GM12891 (cell line): ENCODE measurements around the gene VEGFB.

Experiments
- PAX5 ChIP-seq: IDR thresholded peaks from 2 replicates; pipeline ENCODE4 v1.6.1; 2011; ENCODE audit warnings: low read length, moderate library complexity, mild to moderate bottlenecking; ENCODE audit not compliant: insufficient read depth, severe bottlenecking
- POLR2A ChIP-seq: IDR thresholded peaks from 2 replicates; pipeline ENCODE4 v1.6.1; 2011; ENCODE audit warnings: low read depth, low read length, control low read depth
- POLR2AphosphoS5 ChIP-seq: IDR thresholded peaks from 2 replicates; pipeline ENCODE4 v1.6.1; 2011; ENCODE audit warnings: low read depth, low read length, control low read depth
- POU2F2 ChIP-seq: IDR thresholded peaks from 2 replicates; pipeline ENCODE4 v1.6.1; 2011; ENCODE audit warnings: low read depth, mild to moderate bottlenecking, control low read depth, low read length, moderate library complexity
- SPI1 ChIP-seq: IDR thresholded peaks from 2 replicates; pipeline ENCODE4 v1.6.1; 2011; ENCODE audit warnings: low read depth, low read length, control low read depth
- TAF1 ChIP-seq: IDR thresholded peaks from 2 replicates; pipeline ENCODE4 v1.6.1; 2011; ENCODE audit warnings: low read depth, low read length, control low read depth

- TF ChIP-seq POLR2AphosphoS5 (no peak), POLR2A (no peak), TAF1 (no peak), SPI1 (no peak), POU2F2 (no peak), PAX5 (no peak)
Observed at GRCh38 chr11:64286801-64287159, 52.4 kb downstream of the VEGFB start.
